NCI-H1436 (cell line): ENCODE results near the gene GIPC3.
A peak's percentile ranks its signal among the peaks of the same experiment; 100 is the strongest.
"Not testable (repeated sequence)": the region's sequence is repeated elsewhere in the genome, so short reads cannot be mapped to it uniquely, and the experiment has no call there.

ENCODE experiments used
- DNase-seq: peaks from one replicate; lab custom pipeline; 2025; lab: John Stamatoyannopoulos, UW

Gene GIPC3

DNA sequence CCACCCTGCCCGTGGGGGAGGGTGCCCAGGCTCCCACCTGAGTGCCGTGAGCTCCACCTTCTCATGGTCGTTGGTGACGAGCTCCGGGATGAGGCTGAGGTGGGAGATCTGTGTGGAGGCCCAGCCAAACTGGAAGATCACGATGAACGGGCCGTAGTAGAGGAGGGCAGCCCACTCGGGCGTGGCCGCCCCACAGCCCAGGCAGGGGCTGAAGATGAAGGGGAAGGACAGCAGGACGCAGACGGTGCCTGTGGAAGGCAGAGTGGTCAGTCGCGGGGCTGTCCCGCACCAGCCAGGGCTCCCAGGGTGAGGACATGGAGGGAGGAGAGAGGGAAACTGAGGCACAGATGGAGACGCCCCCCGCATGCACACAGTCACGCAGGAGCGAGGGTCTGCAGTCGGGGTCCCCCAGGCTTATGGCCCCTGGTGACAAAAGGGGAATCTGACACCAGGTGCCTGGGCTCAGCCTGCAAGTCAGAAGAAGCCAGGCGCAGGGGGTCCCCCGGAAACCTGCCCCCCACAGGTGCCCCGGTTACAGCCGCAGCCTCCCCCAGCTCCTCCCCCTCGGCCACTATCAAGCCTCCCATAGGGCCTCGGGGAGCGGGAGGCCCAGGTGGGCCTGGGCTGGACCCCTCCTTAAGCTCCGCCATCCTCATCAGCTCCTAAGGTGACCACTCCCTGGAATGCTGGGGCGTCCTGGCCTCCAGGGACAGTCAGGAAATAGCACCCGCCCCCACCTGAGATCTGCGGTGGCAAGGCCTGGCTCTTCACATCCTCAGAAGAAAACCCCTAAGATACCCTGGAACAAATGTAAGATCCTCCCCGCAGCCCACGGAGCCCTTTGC is 34.1 kb upstream of the GIPC3 start:
- no peak for DNase-seq

DNA sequence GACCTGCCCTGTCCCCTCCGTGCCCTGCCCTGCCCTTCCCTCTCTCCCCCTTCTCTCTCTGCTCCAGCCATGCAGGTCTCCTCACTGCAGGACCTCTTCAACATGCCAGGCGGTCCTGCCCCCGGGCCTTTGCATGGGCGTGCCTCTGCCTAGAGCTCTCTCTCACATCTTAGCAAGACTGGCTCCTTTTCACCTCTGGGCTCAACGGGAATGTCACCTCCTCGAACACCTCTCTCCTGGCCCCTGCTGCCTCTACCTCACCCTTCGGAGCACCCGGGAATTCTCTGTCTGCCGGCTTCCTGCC is 33.5 kb upstream of the GIPC3 start:
- no peak for DNase-seq

DNA sequence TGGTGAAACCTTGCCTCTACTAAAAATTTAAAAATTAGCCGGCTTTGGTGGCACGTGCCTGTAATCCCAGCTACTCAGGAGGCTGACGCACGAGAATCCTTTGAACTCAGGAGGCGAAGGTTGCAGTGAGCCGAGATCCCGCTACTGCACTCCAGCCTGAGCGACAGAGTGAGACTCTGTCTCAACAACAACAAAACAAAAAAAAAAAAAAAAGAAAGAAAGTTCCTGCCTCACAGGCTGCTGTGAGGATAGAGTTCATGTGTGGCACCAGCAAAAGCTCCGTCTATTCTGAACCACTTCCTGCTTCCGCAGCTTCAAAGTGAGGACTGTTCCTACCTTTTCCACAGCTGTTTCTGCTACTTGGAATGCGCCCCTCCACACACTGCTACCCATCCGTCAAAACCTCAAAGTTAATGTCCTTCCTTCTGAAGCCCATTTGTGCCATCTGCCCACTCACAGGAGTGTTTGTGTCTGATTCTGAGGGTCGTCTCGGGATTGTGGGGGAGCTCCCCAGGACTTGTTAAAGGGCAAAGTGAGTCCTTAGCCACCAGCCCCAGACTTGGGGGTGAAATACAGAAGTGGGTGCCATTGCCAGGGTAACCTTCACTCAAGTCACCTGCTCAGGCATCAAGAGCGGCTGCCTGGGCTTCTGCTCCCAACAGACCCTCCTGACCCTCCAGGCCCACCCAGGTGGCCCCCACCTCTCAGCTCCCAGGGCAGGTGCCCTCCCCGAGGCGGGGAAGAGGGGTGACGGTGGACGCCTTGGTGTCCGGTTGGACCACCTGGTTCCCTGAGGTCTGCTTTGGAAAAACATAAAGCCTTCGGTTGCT is 30.8 kb upstream of the GIPC3 start:
- no peak for DNase-seq

DNA sequence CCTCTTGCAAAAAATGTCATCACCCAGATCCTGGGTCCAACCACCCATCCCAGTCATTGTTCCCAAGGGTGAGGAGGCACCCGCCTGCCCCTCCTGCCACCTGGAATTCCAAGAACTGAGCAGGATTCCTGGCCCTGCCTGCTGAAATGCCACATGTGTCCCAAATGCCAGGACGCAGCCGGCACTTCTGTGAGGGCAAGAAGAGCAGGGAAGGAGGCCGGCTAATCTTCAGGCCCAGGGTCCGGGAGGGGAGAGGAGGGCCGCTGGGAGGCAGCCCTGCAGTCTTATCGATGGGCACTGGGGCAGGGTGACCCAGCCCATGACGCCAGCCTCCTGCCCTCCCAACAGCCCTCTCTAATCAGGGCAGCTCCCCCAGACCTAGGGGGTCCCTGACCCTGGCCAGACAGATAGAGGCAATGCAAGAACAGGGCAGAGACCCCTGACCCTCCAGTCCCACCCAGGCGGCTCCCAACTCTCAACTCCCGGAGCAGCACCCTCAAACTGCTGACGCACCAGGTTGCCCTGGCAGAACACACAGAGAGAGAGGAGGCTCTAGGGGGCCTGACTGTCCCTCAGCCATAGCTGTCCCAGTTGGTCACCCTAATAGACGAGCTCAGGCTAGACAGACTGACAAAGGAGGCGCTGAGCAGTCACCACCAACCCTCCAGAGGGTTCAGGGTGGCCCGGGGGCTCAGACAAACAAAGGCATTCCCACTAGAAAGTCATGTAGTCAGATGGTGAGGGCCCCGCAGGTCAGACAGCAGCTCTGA is 29.4 kb upstream of the GIPC3 start:
- DNase-seq, result no peak

DNA sequence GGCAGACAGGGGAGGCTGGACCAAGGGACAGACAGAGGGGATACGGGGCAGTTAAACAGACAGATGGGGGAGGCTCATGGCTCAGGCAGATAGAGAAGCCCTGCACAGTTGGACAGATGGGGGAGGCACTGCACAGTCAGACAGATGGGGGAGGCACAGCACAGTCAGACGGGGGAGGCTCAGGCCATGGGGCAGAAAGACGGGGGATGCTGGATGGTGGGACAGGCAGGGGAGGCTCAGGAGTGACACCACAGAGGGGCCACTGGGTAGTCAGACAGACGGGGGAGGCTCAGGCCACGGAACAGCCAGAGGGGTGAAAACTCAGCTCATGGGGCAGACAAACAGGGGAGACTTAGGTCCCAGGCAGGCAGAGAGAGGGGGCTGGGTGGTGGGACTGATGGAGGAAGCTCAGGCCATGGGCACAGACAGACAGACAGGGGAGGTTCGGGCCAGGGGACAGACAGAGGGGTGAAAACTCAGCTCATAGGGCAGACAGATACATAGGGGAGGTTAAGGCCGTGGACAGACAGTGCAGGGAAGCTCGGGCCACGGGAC is 28.8 kb upstream of the GIPC3 start:
- DNase-seq, result no peak

DNA sequence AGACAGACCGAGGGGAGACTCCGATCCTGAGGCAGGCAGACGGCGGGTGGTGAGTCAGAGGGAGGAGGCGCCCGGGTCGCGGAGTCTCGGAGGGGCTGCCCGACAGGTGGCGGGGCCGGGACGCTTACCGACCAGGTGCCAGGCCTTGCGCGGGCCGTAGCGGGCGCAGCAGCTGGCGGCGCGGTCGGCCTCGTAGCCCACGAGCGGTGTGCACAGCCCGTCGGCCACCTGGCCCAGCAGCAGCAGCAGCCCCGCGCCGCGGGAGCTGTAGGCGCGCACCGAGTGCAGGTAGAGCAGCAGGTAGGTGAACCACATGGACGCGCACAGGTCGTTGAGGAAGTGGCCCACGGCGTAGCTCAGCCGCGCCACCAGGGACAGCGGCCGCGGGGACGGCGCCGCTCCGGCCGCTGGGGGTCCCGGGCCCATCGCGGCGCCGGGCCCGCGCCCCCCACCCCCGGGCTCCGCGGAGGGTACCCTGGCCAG is 28.3 kb upstream of the GIPC3 start:
- DNase-seq, result no peak

DNA sequence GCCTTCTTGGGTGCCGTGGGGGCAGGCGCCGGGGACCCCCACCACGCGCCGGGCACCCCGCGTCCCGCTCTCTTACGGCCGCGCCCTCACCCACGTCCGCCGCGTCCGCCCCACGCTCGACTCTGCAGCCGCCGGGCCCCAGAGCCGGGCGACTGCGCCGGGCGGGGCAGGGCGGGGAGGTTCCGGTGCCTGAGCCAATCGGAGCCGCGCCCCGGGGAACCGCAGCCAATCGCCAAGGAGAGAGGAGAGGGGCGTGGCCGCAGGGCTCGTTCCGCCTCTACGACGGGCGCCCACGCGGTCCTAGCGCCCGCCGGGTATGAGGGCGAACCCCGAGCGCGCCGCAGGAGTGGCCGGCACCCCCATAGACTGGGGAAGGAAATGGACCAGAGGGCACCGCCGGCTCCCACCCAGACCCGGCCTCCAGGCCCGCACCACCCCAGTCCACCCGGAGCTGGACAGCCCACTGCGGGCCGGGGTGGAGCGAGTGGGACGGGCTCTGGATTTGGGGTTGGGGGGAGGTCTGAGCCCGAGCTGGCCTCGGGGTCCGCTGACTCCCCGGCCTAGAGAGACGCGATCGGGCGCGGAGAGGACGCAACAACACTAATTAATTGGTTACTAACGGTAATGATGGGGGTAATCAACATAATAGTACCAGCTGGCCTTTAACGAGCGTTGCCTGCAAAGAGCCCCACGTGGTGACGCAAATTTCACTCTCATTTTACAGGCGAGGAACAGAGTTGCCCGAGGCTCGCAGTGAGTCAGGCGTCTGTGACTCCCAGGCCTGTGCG is 27.6 kb upstream of the GIPC3 start, which contains the start of gene MFSD12:
TSS of gene MFSD12 (minus strand) at position 126 of the 788 bp plus-strand sequence. CDS start 183 bp downstream, outside the sequence.
- peak; percentile 90 for DNase-seq

DNA sequence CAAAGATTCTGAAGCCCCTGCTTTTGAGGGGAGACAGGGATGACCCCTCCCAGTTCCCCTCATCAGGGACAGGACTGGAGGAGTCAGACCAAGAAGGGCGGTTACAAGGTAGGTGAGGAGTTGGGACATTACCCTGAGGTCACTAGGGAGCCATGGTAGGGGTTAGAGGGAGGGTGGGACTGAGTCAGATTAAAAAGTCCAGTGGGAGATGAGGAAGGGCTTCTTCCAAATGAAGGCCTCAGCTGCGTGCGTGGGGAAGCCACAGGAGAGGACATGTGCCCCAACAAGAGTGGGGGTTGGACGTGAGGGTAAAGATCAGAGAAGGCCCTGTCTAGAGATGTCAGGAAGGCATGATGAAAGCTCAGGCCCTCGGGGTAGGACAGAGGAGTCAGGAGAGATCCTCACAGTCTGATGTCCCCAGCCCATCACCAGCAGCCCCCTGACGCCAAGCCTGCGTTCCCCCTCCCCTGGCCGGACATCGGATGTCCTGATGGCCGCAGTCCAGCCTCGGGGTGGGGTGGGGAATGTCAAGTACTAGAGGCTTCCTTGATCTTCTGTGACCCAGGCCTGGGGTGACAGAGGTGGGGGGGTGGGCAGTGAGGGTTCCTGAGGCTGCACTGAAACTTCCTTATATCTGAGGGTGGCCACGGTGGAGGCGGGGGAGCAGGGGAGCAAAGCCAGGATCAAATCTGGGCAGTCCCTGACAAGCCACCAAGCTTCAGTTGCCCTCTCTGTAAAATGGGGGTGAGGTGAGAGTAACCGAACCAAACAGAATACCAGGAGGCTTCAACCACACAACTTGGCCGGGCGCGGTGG is 21.4 kb upstream of the GIPC3 start:
- no peak for DNase-seq

DNA sequence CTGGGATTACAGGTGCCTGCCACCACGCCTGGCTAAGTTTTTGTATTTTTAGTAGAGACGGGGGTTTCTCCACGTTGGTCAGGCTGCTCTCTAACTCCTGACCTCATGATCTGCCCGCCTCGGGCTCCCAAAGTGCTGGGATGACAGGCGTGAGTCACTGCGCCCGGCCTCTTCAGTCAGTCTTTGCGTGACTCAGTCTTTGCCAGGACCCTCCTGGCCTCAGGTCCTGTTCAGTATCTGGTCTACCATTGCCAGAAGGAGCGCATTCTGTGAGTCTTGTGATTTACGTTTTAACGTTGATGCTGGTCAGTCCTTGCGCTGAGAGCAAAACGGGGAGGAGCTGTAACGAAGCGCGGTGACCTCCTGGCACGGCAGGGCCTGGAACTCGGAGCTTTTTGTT is 20.1 kb upstream of the GIPC3 start:
- DNase-seq, result no peak

DNA sequence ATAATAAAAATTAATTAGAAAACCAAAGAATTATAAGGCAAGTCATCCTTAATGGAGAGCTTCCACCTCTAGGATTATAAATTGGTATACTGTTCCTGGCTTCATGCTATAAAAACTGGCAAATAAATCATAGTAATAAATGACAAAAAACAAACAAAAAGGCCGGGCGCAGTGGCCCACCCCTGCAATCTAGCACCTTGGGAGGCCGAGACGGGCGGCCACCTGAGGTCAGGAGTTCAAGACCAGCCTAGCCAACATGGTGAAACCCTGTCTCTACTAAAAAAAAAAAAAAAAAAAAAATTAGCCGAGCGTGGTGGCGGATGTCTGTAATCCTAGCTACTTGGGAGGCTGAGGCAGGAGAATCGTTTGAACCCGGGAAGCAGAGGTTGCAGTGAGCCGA is 15.2 kb upstream of the GIPC3 start:
- not testable (repeated sequence) for DNase-seq

DNA sequence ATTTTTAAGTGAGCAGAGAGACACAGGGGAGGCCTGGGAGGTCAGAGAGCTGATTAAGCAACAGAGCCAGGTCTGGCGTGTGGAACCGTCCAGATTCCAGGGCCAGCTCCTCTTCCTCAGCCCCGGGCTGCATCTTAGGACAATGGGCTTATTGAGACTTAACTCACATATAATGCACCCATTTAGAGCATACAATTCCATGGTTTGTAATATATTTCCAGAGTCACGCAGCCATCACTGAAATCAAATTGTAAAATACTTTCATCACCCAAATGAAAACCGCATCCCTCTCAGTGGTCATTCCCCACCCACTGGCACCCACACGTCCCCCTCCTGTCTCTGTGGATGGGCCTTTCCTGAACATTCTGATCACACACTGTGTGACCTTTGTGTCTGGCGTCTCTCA is 14.7 kb upstream of the GIPC3 start:
- no peak for DNase-seq

DNA sequence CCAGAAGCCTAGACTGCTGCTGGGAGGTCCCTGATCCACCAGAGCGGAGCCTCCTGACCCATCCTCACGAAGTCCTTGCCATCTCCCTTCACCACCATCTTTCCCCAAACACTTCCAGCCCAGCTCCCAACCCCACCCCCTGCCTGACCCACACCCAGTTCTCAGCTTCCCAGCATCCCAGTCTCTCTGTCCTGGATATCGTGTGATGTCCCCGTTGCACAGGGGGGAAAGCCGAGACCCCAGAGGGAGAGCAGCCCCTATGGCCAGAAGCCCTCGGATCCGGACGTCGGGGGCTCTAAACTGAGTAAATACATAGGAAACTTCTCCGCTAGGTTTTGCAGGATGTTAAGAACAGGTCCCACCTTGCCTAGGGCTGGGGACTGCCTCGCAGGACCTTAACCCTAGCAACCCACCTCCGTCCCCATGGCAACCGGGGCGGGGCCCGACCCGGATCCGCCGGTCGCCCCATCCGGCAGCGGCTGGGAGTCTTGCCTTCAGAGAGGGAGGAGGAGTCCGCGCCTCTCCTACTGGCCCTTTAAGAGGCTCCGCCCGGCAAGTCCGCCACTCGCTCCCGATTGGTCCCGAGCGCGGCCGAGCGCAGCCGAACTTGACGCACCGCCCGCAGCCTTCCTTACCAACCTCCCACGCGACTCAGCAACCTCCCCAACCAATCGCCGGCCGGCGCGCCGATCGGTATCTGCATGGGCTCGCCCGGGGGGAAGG is 13.0 kb upstream of the GIPC3 start:
- peak; percentile 99 for DNase-seq

DNA sequence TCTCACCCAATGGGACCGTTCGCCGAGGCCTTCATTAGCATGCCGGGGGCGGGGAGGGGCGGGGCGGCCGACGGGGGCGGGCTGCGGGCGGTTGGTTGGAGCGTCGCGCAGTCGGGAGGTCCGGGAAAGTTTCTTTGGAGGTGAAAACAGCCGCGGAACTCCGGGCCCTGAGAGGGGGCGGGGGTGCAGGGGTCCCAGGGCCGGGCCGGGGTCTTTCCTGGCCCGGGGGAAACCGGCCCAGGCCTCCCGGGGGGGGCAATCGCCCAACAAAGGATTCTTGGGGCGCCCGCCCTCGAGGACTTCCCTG is 12.5 kb upstream of the GIPC3 start, which contains the start of gene HMG20B:
TSS of gene HMG20B (plus strand) at position 90 of the 307 bp plus-strand sequence. CDS start 366 bp downstream, outside the sequence.
- DNase-seq, result no peak

DNA sequence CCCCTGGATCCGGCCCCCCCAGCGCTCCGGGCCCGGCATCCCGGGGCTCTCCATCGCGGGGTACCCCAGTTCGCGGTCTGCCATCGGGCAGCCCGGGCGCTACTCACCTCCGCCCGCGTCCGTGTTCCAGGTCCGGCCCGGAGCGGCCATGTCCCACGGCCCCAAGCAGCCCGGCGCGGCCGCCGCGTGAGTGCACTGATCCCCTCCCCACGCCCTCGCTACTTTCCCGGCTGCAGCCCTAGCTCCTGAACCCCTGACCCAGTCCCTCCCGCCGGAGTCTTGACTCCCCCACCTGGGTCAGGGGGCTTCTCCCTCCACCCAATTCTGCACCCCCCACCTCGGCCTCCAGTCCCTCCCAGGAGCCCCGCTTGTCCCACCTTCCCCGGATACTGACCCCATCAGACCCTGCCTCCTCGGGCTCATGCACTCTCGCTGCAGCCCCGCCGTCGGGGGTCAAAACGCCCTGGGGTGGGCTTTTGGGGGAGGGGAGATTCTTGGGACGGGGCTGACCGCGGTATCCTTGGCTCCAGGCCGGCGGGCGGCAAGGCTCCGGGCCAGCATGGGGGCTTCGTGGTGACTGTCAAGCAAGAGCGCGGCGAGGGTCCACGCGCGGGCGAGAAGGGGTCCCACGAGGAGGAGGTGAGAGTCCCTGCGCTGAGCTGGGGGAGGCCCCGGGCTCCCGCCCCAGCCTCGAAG is 12.0 kb upstream of the GIPC3 start:
- DNase-seq, result no peak

DNA sequence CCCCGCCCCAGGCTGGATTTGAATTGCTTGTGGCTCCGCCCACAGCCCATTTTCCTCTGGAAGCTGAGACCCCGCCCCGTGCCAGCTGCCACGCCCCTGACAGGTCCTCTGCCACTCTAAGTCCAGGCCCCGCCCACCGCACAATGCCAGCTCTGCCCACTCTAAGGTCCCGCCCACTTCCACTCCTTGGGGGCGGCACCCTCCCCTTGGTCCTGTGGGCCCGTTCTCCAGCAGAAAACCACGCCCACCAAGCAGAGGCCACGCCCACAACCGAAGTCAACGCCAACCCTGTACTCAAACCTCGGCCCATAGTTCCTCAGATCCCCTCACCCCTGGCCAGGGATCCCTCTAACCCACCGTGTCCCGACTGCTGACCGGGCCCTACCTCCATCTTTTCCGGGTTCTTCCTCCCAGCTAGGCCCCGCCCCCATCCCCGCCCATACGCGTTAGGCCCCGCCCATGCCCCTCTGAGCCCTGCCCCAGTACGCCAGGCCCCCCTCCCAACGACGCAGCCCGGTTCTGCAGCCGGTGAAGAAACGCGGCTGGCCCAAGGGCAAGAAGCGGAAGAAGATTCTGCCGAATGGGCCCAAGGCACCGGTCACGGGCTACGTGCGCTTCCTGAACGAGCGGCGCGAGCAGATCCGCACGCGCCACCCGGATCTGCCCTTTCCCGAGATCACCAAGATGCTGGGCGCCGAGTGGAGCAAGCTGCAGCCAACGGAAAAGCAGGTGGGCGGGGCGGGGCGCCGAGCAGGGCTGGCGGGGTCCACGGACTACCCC is 11.2 kb upstream of the GIPC3 start:
- DNase-seq, result peak; percentile 91

DNA sequence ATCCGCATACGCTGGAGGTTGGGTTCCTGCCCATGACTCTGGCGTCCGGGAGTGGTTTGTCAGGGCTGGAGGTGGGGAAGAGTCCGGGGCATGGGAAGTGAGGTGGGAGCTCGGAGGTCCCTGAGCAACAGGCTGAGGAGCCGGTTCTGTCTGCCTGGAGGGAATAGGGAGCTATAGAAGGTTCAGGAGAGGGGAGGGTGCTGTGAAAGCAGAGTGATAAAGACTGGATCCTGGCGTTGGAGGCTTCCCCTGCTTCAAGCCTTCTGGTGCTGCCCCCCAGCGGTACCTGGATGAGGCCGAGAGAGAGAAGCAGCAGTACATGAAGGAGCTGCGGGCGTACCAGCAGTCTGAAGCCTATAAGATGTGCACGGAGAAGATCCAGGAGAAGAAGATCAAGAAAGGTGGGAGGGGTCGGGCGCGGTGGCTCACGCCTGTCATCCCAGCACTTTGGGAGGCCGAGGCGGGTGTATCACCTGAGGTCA is 10.0 kb upstream of the GIPC3 start:
- no peak for DNase-seq

DNA sequence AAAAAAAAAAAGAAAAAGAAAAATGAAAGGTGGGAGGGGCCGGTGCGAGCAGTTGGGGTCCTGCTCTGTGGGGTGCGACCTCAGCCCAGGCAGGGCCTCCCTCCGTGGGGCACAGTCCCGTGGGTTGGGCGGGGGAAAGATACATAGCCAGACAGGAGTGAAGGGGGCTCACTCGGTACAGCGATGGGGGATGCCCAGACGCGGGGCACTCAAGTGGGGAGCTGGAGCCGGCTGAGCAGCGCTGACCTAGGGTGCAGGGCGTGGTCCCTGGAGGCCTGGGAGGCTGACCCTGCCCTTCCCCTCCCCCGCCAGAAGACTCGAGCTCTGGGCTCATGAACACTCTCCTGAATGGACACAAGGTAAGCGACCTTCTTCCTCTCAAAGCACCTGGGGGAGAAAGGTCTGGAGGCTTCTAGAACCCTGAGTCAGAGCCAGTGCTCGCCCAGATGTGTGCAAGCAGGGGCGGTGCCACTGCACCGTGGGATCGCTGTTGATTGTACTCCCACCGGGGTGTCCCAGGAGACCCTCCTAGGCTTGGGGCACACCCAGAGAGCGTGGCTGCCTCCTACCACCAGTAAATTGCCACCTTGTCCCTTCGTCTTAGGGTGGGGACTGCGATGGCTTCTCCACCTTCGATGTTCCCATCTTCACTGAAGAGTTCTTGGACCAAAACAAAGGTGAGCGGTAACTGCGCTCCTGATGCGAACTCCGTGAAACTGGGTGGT is 9.2 kb upstream of the GIPC3 start:
- no peak for DNase-seq
